Subcutaneous adipose tissue (tissue), 4 donors: ENCODE results near the gene GPC5. TPM values are rescaled to one million over a fixed set of nuclear protein-coding genes. Genes with fewer than 3 reads are reported as not detected.

Source experiments
- total RNA-seq, 4 donors: library from RNA; depleted of rRNA; stranded (reverse); fragments of >200 nt; gene quantifications; one replicate each; pipeline ENCODE4 v1.1.0, GENCODE V29; 2016
- TF ChIP-seq, protein P1 (sequence below): fragments of 450-650 bp; IDR thresholded peaks from one replicate; pipeline ENCODE4 v1.5.1; 2016; ENCODE audit warnings: low read depth, mild to moderate bottlenecking, control low read depth, antibody characterized with exemption, moderate library complexity

Gene GPC5
- total RNA-seq, 4 donors from 2014 or later: 0.16 to 0.44 TPM; not detected in 2

GRCh38 chr13:92461831-92462230 is 1063.4 kb downstream of the GPC5 start:
- TF ChIP-seq, protein P1, sequence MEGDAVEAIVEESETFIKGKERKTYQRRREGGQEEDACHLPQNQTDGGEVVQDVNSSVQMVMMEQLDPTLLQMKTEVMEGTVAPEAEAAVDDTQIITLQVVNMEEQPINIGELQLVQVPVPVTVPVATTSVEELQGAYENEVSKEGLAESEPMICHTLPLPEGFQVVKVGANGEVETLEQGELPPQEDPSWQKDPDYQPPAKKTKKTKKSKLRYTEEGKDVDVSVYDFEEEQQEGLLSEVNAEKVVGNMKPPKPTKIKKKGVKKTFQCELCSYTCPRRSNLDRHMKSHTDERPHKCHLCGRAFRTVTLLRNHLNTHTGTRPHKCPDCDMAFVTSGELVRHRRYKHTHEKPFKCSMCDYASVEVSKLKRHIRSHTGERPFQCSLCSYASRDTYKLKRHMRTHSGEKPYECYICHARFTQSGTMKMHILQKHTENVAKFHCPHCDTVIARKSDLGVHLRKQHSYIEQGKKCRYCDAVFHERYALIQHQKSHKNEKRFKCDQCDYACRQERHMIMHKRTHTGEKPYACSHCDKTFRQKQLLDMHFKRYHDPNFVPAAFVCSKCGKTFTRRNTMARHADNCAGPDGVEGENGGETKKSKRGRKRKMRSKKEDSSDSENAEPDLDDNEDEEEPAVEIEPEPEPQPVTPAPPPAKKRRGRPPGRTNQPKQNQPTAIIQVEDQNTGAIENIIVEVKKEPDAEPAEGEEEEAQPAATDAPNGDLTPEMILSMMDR: no peak

- TF ChIP-seq, protein P1: no peak
Measured at GRCh38 chr13:92463134-92463533, 1064.7 kb downstream of the GPC5 start.

- TF ChIP-seq, protein P1: no peak
Measured at GRCh38 chr13:92473765-92474475, 1075.5 kb downstream of the GPC5 start.

DNA sequence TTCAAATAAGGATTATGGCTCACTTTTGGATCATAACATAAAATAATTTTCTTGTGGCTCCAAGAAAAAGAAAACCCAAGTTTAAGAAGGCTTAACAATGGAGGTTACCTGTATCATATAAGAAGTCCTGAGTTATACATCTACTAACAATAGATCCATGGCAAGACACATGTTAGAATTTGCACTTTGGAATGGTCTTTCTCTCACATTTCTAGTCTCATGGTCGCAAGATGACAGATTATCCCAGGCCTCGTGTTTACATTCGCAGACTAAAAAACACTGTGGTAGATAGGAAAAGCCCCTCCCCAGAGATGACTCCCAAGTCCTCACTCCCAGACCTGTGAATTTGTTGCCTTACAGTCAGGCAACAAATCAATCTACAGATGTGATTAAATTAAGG is 1082.0 kb downstream of the GPC5 start:
- TF ChIP-seq, protein P1: no peak

GRCh38 chr13:92483894-92484293 is 1085.5 kb downstream of the GPC5 start:
- TF ChIP-seq, protein P1: no peak

DNA sequence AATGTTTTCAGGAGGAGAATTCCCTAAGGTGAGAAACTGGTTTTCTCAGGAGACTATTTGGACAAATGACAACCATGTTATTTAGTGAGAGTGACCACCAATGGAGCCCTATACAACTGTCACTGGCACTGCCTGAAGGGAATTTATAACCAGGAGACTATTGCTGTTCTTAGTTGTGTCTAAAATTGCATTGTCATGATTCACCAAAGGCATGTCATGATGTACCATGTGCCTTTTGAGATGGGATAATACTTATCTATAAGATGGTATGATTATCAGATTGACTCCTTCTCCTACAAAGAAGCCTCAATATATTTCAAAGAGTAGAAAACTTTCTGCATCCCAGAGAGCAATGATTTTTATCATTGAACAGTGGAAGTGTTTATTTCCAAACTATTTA is 1088.8 kb downstream of the GPC5 start:
- TF ChIP-seq, protein P1: no peak

- TF ChIP-seq, protein P1: no peak
Measured at GRCh38 chr13:92488249-92488852, 1089.9 kb downstream of the GPC5 start.
